Measurements from ENCODE around the gene S100A12. TPM values are rescaled to one million over a fixed set of nuclear protein-coding genes. Genes with fewer than 3 reads are reported as not detected.

The S100A12 gene
- polyA plus RNA-seq, 3 donors = 1,275 to 2,834 (median 2,543) TPM

DNA sequence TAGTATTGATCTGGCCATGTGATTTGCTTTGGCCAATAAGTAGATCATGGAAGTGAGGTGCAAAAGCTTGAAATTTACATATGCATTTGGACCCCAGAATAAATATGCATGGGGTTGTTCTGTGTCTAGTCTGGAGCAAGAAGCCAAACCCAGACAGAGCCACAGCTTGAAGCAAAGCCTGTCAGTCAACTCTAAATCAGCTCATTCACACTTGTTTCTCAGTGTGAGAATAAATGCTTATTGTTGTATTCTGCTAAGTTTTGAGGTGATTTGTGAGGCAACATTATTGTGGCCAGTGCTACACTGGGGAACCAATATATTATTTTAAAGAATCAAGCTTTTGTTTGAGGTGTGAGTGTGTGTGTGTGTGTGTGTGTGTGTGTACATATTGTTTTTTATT is 50.5 kb downstream of the S100A12 start:
- Histone ChIP-seq H3K4me1 (ENCODE audit: control insufficient read depth in 1 of 2, insufficient read depth in 2 of 2, low read length in 2 of 2) (no peaks in the 10 kb centered on the region), H3K9ac (ENCODE audit: insufficient read depth, low read length, poor library complexity, severe bottlenecking) (no peak overlapping the region), H2AFZ (ENCODE audit: insufficient read depth, low read depth, low read length, poor library complexity, severe bottlenecking) (no peak overlapping the region), H3K79me2 (ENCODE audit: insufficient read depth, low read length) (no peaks in the 10 kb centered on the region), H3K9me3 (replicated peaks in 1 of 2; ENCODE audit: control insufficient read depth in 1 of 2, insufficient read depth in 1 of 2, low read length in 2 of 2) (peaks cover 10 to 14% of the 10 kb centered on the region in 2 donors), H3K4me3 (replicated peaks in 1 of 3; ENCODE audit: low read depth in 2 of 3, low read length in 3 of 3) (no peak overlapping the region), H3K36me3 (replicated peaks in 1 of 2; ENCODE audit: control insufficient read depth in 1 of 2, insufficient read depth in 2 of 2, low read length in 2 of 2) (no peaks in the 10 kb centered on the region), H3K4me2 (replicated peaks; ENCODE audit: extremely low read depth, low read length, poor library complexity, severe bottlenecking) (no peak overlapping the region), H4K20me1 (ENCODE audit: insufficient read depth, low read length) (no peaks in the 10 kb centered on the region), H3K27me3 (ENCODE audit: control insufficient read depth in 2 of 2, insufficient read depth in 2 of 2, low read length in 2 of 2) (no peaks in the 10 kb centered on the region), H3K27ac (ENCODE audit: low read depth in 1 of 2, low read length in 2 of 2) (no peak overlapping the region)
- peaks cover 4 to 34% (median 19%) of the 10 kb centered on the region in 7 donors for H3K9me3 Mint-ChIP-seq
- H3K4me1 Mint-ChIP-seq = peaks cover 7% of the 10 kb centered on the region
- TF ChIP-seq, protein P1, sequence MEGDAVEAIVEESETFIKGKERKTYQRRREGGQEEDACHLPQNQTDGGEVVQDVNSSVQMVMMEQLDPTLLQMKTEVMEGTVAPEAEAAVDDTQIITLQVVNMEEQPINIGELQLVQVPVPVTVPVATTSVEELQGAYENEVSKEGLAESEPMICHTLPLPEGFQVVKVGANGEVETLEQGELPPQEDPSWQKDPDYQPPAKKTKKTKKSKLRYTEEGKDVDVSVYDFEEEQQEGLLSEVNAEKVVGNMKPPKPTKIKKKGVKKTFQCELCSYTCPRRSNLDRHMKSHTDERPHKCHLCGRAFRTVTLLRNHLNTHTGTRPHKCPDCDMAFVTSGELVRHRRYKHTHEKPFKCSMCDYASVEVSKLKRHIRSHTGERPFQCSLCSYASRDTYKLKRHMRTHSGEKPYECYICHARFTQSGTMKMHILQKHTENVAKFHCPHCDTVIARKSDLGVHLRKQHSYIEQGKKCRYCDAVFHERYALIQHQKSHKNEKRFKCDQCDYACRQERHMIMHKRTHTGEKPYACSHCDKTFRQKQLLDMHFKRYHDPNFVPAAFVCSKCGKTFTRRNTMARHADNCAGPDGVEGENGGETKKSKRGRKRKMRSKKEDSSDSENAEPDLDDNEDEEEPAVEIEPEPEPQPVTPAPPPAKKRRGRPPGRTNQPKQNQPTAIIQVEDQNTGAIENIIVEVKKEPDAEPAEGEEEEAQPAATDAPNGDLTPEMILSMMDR (IDR thresholded peaks at IDR 0.05) = no peak
- no peaks in the 10 kb centered on the region for H3K36me3 Mint-ChIP-seq
- intact Hi-C loops (cut with micrococcal nuclease) = no loop called here
- no peak for DNase-seq
- H3K27me3 Mint-ChIP-seq (ENCODE audit: low read depth in 3 of 3) = peaks cover 1 to 5% (median 2%) of the 10 kb centered on the region in 3 donors
- no peak overlapping the region for H3K27ac Mint-ChIP-seq
- H3K4me3 Mint-ChIP-seq = no peak overlapping the region

Small RNA genes within 50 kb of the gene (small RNA-seq; reads per million reads assigned to genes)
- gene RNU6-160P (ENCODE audit: insufficient read length, low read depth) (not detected), gene S100A15A (ENCODE audit: insufficient read length, low read depth) (not detected)

Other genes with a start within 250 kb of the S100A12 start
- not detected for gene SPRR2G, start 224.7 kb downstream of the S100A12 start, polyA plus RNA-seq
- not detected for gene LELP1, start 172.2 kb downstream of the S100A12 start, polyA plus RNA-seq
- gene PRR9, start 158.0 kb downstream of the S100A12 start, polyA plus RNA-seq = not detected
- gene LORICRIN, start 115.9 kb downstream of the S100A12 start, polyA plus RNA-seq = not detected
- not detected for gene PGLYRP3, start 62.7 kb downstream of the S100A12 start, polyA plus RNA-seq
- not detected for gene PGLYRP4, start 26.8 kb downstream of the S100A12 start, polyA plus RNA-seq
- gene S100A9, start 17.8 kb downstream of the S100A12 start, polyA plus RNA-seq = over 10,000 TPM; 20,498 to 43,602 (median 40,800) TPM
- over 10,000 TPM in 2 of 3 donors, 1,000 to 10,000 TPM in 1; 4,193 to 30,135 (median 27,689) TPM for gene S100A8, start 15.5 kb upstream of the S100A12 start, polyA plus RNA-seq
- gene S100A7A, start 40.9 kb upstream of the S100A12 start, polyA plus RNA-seq = not detected
- gene S100A7, start 85.0 kb upstream of the S100A12 start, polyA plus RNA-seq = not detected
- gene S100A6, start 160.4 kb upstream of the S100A12 start, polyA plus RNA-seq = 1,000 to 10,000 TPM; 1,242 to 5,004 (median 4,414) TPM
- 1 to 10 TPM in 2 of 3 donors, not detected in 1; 1.4 to 2.1 TPM for gene S100A5, start 165.3 kb upstream of the S100A12 start, polyA plus RNA-seq
- gene S100A4, start 170.2 kb upstream of the S100A12 start, polyA plus RNA-seq = 1,000 to 10,000 TPM; 4,538 to 7,344 (median 6,092) TPM
- gene S100A3, start 173.6 kb upstream of the S100A12 start, polyA plus RNA-seq = under 1 TPM in 2 of 3 donors, not detected in 1; 0.31 to 0.54 TPM
- under 1 TPM in 1 of 3 donors, not detected in 2; 0.32 TPM for gene S100A2, start 190.2 kb upstream of the S100A12 start, polyA plus RNA-seq
- gene S100A16, start 237.5 kb upstream of the S100A12 start, polyA plus RNA-seq = not detected
- under 1 TPM in 1 of 3 donors, not detected in 2; 0.08 TPM for gene S100A14, start 240.7 kb upstream of the S100A12 start, polyA plus RNA-seq